Stimulated activated CD4-positive, alpha-beta T cell treated with anti-CD3 and anti-CD28 coated beads, Interleukin-2, amount 100 ng/mL, for 48 hours (primary cell): ENCODE measurements around the gene OR51L1.
"Not testable (repeated sequence)": the region's sequence is repeated elsewhere in the genome, so short reads cannot be mapped to it uniquely, and the experiment has no call there.

Source experiments
- DNase-seq, 2 donors: peaks; one replicate each; pipeline ENCODE4 v3.0.0-alpha.2; 2020

OR51L1 gene, protein sequence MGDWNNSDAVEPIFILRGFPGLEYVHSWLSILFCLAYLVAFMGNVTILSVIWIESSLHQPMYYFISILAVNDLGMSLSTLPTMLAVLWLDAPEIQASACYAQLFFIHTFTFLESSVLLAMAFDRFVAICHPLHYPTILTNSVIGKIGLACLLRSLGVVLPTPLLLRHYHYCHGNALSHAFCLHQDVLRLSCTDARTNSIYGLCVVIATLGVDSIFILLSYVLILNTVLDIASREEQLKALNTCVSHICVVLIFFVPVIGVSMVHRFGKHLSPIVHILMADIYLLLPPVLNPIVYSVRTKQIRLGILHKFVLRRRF

DNA sequence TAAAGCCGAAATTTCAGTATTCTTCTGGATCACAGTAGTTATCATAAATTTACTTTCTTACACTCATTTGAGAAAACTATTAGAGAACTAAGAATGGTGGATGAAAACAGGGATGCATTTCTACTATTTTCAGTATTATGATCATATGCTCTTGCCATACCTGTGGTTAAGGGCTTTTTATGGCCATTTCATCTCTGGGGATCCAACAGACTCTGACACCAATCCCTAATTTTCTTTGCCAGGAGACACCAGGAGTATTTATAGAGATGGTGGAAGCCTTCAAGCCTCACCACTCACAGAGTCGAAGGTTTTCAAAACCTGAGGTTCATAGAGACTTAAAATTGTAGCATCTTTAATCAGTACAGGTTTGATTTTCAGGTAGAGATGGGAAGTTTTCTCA is at the start of gene OR51L1:
TSS of gene OR51L1 (plus strand) at position 301 of the 400 bp plus-strand sequence. CDS start 4,132 bp downstream, outside the sequence.
- no peak for DNase-seq

DNA sequence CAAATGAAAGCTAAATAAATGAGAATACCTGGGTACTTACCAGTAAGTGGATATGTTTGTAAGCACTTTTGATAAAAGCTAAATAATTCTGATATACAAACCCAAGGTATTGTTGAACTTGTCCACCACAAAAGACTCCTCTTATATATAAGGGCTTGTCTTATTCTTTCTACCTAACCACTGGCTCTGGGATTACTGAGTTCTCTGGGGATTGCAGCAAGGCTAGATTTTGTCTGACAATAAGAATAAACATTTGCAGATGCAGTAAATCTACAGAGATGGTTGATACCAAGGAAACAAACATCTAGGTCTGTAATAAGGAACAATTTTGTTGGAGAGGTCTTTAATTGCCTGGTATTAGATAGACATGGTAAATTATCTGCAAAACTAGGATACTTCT is 47.1 kb upstream of the OR51L1 start, which contains the start of gene OR51A4:
TSS of gene OR51A4 (minus strand) at position 101 of the 400 bp plus-strand sequence. CDS start 505 bp downstream, outside the sequence.
- DNase-seq = no peak

GRCh38 chr11:4955613-4956012 is 39.0 kb upstream of the OR51L1 start, which contains the start of gene OR51A2:
TSS of gene OR51A2 (minus strand) at chr11:4955713. CDS start at chr11:4955713, 0 bp downstream.
- not testable (repeated sequence) for DNase-seq

DNA sequence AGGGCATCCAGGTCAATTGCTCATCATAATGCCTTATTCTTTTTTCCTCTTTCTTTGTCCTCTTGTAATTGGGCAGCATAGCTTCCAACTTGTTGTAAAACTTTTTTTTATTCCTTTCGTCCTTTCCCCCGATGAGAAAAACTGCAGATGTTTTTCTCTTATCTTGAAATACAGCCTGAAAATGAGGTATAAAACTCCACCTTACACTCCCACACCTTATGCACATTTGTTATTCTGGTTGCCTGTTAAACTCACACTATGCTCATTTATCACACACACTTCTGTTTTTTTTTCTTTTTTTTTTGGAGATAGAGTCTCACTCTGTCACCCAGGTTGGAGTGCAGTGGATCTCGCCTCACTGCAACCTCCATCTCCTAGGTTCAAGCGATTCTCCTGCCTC is 37.3 kb upstream of the OR51L1 start:
- no peak for DNase-seq

- DNase-seq = no peak
Measured at GRCh38 chr11:4960877-4961276, 33.8 kb upstream of the OR51L1 start.

- DNase-seq = no peak
Measured at GRCh38 chr11:4962816-4963215, 31.8 kb upstream of the OR51L1 start.

DNA sequence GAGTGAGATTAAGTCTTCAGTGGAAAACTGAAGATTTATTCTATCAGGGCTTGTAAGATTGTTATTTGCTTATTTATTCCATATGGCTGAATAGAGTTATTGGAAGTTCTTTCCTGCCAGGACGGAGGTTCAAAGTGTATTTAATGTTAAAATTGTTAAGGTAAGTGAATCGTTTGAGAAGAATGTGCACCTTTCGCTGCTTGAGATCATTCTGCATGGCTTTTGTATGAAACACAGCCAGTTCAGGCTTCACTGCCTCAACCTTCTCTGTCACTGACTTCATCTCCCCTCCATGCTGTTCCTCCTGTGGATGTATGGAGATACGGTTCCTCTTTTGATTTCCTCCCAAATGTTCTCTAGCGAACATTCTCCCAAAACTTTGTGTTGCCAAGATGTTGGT is 19.2 kb upstream of the OR51L1 start:
- no peak for DNase-seq

DNA sequence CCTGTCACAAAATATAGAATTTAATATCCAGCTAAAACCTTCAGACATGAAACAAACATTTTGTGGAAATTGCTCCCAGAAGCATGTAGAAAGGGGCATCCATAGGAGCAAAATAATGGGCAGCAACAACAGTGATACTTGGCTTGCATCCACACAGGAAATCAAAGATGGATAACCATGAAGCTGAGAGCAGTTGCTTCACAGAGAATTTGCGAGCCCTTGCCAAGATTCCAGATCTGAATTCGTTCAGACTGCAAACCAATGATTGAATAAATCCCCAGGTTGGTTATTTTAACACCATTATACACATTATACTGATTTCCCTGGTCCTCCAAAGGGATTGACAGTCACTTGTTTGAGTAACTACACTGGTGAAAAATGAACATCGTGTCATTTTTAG is 15.6 kb upstream of the OR51L1 start:
- no peak for DNase-seq

- DNase-seq = no peak
Measured at GRCh38 chr11:4982678-4983077, 12.0 kb upstream of the OR51L1 start.

- DNase-seq = no peak
Measured at GRCh38 chr11:4983841-4984240, 10.8 kb upstream of the OR51L1 start.

GRCh38 chr11:4991060-4991459 is 3.6 kb upstream of the OR51L1 start:
- DNase-seq = no peak

DNA sequence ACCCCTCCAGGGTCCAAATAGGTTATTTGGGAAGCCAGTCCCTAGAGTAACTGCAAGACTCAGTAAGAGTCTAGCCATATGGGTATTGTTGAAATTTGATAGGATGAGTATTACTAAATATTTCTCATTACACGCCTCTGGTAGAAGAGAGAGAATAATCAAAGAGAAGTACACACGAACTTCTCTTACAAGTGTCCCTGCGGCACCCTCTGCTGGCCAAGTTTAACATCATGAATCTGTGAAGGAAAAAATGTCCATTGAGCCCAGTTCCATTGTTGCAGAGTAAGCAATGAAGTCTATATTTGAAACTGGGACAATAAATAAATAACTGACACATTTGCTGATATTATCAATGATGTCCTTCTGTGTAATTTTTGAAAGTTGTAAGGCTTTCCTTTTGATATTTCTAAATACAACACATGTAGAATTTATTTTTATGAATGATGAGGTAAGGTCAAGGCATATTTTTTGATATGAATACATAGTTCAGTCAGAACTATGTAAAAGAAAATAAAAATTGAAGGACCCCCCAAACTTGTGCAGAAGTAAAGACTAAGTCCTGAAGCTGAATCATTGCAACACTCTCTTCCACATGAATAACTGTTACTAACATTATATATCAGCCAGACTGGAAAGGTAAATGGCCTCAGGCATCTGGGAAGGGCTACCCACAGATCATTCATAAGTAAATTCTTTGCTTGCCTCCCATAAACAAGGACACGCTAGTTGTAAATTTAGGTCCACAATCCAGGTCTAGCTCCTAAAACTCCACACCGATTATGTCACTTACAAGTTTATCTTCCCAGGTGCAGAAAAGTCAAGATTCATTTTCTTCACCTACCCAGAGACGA is 10.0 kb downstream of the OR51L1 start:
- peak; percentile 15 to 23 for DNase-seq

DNA sequence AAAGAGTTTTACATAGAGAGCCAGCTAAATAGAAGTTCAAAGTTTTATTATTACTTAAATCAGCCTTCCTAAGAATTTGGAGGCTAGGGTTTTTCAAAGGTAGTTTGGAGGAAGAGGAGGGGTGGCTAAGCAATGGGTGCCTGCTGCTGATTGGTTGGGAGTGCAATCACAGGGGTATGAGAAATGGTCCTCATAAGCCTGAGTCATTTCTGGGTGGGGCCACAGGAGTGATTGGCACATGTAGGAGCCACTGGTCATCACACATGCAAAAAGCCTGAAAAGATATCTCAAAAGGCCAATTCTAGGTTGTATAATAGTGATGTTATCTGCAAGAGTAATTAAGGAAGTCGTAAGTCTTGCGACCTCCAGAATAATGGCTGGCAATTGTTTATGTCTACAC is 12.9 kb downstream of the OR51L1 start:
- DNase-seq = no peak

GRCh38 chr11:5011254-5011653 is 16.6 kb downstream of the OR51L1 start:
- DNase-seq = no peak

- DNase-seq = no peak
Measured at GRCh38 chr11:5013012-5013411, 18.4 kb downstream of the OR51L1 start.

- no peak for DNase-seq
Measured at GRCh38 chr11:5021996-5022395, 27.3 kb downstream of the OR51L1 start.

DNA sequence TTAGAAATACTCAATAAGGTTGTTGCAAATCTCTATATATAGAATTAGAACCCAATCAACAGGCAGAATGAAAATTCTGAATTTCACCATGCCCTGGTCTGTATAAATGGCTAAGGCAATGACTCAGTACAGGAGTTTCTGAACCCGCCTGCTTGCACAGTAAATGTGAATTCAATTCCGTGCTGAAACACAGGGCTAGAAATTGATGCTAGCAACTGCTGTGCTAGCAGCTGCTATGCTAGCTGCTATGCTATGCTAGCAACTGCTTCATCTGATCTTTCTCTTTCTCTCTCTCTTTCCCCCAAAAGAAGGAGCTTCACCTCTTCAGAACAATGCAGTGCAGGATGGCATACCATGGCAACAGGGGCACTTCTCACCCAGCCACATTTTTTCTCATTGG is 42.0 kb downstream of the OR51L1 start:
- no peak for DNase-seq

GRCh38 chr11:5037926-5038325 is 43.3 kb downstream of the OR51L1 start:
- DNase-seq = no peak

DNA sequence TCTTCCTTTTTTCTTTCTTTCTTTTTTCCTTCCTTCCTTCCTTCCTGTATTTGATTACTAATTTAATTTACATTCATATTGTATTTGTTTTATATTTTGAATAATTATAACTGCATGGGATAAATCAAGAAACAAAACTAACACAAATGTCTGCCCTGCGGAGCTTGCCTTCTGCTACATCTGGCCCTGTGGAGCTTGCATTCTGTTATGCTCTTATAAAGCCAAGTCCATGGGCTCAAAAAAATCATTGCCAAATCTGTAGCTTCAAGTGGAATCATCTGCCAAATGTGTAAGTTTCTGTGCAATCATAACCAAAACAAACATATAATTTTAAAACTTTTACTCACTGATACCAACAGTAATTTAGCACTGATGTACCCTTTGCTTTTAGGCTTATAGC is 43.7 kb downstream of the OR51L1 start:
- no peak for DNase-seq

- no peak for DNase-seq
Measured at GRCh38 chr11:5040876-5041275, 46.2 kb downstream of the OR51L1 start.

- no peak for DNase-seq
Measured at GRCh38 chr11:5042091-5042490, 47.4 kb downstream of the OR51L1 start.

DNA sequence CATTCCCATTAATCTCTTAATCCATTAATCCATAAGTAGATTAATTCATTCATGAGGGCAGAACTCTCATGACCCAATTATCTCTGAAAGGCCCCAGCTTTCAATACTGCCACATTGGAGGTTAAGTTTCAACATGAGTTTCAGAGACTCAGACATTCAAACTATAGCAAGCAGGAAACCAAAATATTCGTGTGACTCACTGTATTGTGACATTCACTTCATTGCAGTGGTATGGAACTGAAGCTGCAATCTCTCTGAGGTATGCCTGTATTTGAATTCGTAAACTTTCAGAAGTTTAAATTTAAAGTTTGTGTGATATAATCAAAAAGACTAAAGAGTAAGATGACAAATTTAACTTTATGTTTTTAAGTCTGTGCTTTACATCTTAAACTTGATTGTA is 48.7 kb downstream of the OR51L1 start:
- no peak for DNase-seq

- no peak for DNase-seq
Measured at GRCh38 chr11:5046226-5046625, 51.6 kb downstream of the OR51L1 start, which contains the start of gene OR52J3. TSS of gene OR52J3 (plus strand) at chr11:5046526. CDS start at chr11:5046526, 0 bp downstream.
